Upper lobe of left lung (tissue), 4 donors: ENCODE results near the gene IQSEC1.

Experiments used
- EP300 ChIP-seq, 4 donors: sonication (generic); formaldehyde crosslinking; IDR thresholded peaks; one replicate each; pipeline ENCODE4 v1.5.1; 2017; ENCODE audit warnings: antibody characterized with exemption in 4 of 4, control low read depth in 2 of 4
- POLR2A ChIP-seq, 4 donors: fragments of 450-650 bp; IDR thresholded peaks; one replicate each; pipeline ENCODE4 v1.5.1; 2016 to 2017; ENCODE audit warnings: antibody characterized with exemption in 4 of 4, mild to moderate bottlenecking in 2 of 4
- TF ChIP-seq, protein P1 (sequence below), 6 experiments: fragments of 450-650 bp in 4 of 6; fragments of 200-600 bp in 2 of 6; sonication (generic) in 2 of 6; IDR thresholded peaks; one replicate each; pipeline ENCODE4 v1.5.1; 2016 to 2019; ENCODE audit warnings: antibody characterized with exemption in 6 of 6

DNA sequence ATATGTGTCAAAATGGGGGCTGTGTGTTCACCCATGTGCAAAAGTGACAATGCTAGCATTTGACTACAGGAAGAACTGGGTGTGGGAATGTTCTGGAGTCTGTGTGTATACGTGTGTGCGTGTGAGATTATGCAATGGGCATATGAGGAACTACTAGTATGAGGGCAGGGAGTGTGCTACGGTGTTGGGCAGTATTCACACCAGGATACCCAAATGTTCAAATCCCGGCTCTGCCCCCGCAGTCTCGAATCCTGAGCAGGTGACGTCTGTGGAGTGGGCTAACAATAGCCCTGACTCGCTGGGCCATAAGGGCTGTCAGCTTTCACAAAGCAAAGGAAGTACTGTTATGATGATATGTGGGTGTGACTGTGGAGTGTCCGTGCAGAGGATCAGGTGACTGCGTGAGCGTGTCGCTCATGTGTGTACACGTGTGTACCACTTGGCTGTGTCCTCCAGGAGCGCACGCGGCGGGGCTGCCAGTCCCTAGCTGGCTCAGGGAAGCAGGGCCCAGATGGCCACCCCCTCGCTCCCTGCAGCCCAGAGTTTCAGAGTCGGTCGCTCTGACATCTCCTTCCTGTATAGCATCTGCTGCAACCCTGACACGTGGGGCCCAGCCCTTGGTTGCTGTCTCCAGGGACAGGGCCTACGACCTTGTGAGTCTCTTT is 27.2 kb downstream of the IQSEC1 start:
- no peak for TF ChIP-seq POLR2A (IDR thresholded peaks at IDR 0.05)
- TF ChIP-seq, protein P1, sequence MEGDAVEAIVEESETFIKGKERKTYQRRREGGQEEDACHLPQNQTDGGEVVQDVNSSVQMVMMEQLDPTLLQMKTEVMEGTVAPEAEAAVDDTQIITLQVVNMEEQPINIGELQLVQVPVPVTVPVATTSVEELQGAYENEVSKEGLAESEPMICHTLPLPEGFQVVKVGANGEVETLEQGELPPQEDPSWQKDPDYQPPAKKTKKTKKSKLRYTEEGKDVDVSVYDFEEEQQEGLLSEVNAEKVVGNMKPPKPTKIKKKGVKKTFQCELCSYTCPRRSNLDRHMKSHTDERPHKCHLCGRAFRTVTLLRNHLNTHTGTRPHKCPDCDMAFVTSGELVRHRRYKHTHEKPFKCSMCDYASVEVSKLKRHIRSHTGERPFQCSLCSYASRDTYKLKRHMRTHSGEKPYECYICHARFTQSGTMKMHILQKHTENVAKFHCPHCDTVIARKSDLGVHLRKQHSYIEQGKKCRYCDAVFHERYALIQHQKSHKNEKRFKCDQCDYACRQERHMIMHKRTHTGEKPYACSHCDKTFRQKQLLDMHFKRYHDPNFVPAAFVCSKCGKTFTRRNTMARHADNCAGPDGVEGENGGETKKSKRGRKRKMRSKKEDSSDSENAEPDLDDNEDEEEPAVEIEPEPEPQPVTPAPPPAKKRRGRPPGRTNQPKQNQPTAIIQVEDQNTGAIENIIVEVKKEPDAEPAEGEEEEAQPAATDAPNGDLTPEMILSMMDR (IDR thresholded peaks at IDR 0.05): no peak
- TF ChIP-seq EP300 (IDR thresholded peaks at IDR 0.05): no peak
